Liver (tissue), 9 donors: ENCODE data around the gene RPS10. TPM values are rescaled to one million over a fixed set of nuclear protein-coding genes. Genes with fewer than 3 reads are reported as not detected.
A peak's percentile ranks its signal among the peaks of the same experiment; 100 is the strongest.

Experiments
- DNase-seq: peaks from one replicate; pipeline ENCODE4 v3.0.0-alpha.2; 2017; ENCODE audit warnings: low spot score
- H3K27ac ChIP-seq, 2 donors: one replicate each; pipeline ENCODE4 v1.7.0; 2013; ENCODE audit warnings: inconsistent platforms in 2 of 2, low read length in 2 of 2, control low read depth in 1 of 2, low read depth in 1 of 2, mild to moderate bottlenecking in 1 of 2
- H3K27me3 ChIP-seq, 4 donors: one replicate each; pipeline versions ENCODE4 v1.6.1 to v1.7.0; 2013; ENCODE audit warnings: low read length in 3 of 4, inconsistent platforms in 1 of 4, mild to moderate bottlenecking in 1 of 4, moderate library complexity in 1 of 4; ENCODE audit not compliant: control insufficient read depth in 4 of 4, insufficient read depth in 4 of 4
- H3K36me3 ChIP-seq, 4 donors: one replicate each; pipeline versions ENCODE4 v1.6.1 to v1.7.0; 2013; ENCODE audit warnings: low read length in 3 of 4, mild to moderate bottlenecking in 3 of 4, low read depth in 1 of 4, moderate library complexity in 1 of 4; ENCODE audit not compliant: control insufficient read depth in 4 of 4, insufficient read depth in 3 of 4
- H3K4me1 ChIP-seq, 4 donors: one replicate each; pipeline versions ENCODE4 v1.6.1 to v1.7.0; 2013; ENCODE audit warnings: low read length in 3 of 4, mild to moderate bottlenecking in 3 of 4, moderate library complexity in 1 of 4; ENCODE audit not compliant: control insufficient read depth in 4 of 4, insufficient read depth in 4 of 4
- H3K4me3 ChIP-seq, 3 donors: one replicate each; pipeline versions ENCODE4 v1.6.1 to v1.7.0; 2013; ENCODE audit warnings: low read length in 3 of 3, control low read depth in 1 of 3, low read depth in 1 of 3, mild to moderate bottlenecking in 1 of 3
- H3K9ac ChIP-seq, 2 donors: one replicate each; pipeline ENCODE4 v1.7.0; 2013; ENCODE audit warnings: low read length in 2 of 2, mild to moderate bottlenecking in 2 of 2, moderate library complexity in 2 of 2, control low read depth in 1 of 2, low read depth in 1 of 2
- H3K9me3 ChIP-seq, 4 donors: one replicate each; pipeline versions ENCODE4 v1.6.1 to v1.7.0; 2013; ENCODE audit warnings: low read length in 3 of 4; ENCODE audit not compliant: control insufficient read depth in 4 of 4
- EGR1 ChIP-seq, 2 donors: IDR thresholded peaks; 2 replicates each; pipeline ENCODE4 v1.6.1; 2016 to 2018; ENCODE audit warnings: antibody characterized with exemption in 2 of 2, low read depth in 2 of 2
- FOXA1 ChIP-seq: IDR thresholded peaks from 2 replicates; pipeline ENCODE4 v1.6.1; 2016; ENCODE audit warnings: antibody characterized with exemption
- FOXA2 ChIP-seq: IDR thresholded peaks from 2 replicates; pipeline ENCODE4 v1.6.1; 2016; ENCODE audit warnings: antibody characterized with exemption
- GABPA ChIP-seq, 2 donors: IDR thresholded peaks in 1 of 2; conservative IDR thresholded peaks in 1 of 2; 2 replicates each; pipeline ENCODE4 v1.6.1; 2016; ENCODE audit warnings: antibody characterized with exemption in 2 of 2, mild to moderate bottlenecking in 1 of 2, moderate library complexity in 1 of 2
- HNF4A ChIP-seq, 2 donors: conservative IDR thresholded peaks; 2 replicates each; pipeline ENCODE4 v1.6.1; 2016; ENCODE audit warnings: antibody characterized with exemption in 2 of 2, mild to moderate bottlenecking in 2 of 2
- HNF4G ChIP-seq: IDR thresholded peaks from 2 replicates; pipeline ENCODE4 v1.6.1; 2016; ENCODE audit warnings: antibody characterized with exemption
- JUND ChIP-seq, 2 donors: IDR thresholded peaks; 2 replicates each; pipeline ENCODE4 v1.6.1; 2016; ENCODE audit warnings: antibody characterized with exemption in 2 of 2
- NR2F2 ChIP-seq: IDR thresholded peaks from 2 replicates; pipeline ENCODE4 v1.6.1; 2016; ENCODE audit warnings: antibody characterized with exemption
- RAD21 ChIP-seq, 2 donors: IDR thresholded peaks; 2 replicates each; pipeline ENCODE4 v1.6.1; 2016; ENCODE audit warnings: antibody characterized with exemption in 2 of 2, mild to moderate bottlenecking in 2 of 2
- RXRA ChIP-seq, 2 donors: IDR thresholded peaks; 2 replicates each; pipeline ENCODE4 v1.6.1; 2017 to 2018; ENCODE audit warnings: antibody characterized with exemption in 2 of 2, mild to moderate bottlenecking in 1 of 2
- SP1 ChIP-seq: IDR thresholded peaks from 2 replicates; pipeline ENCODE4 v1.6.1; 2018; ENCODE audit warnings: antibody characterized with exemption, mild to moderate bottlenecking
- TAF1 ChIP-seq: conservative IDR thresholded peaks from 2 replicates; pipeline ENCODE4 v1.6.1; 2016; ENCODE audit warnings: antibody characterized with exemption, mild to moderate bottlenecking
- YY1 ChIP-seq: IDR thresholded peaks from 2 replicates; pipeline ENCODE4 v1.6.1; 2016; ENCODE audit warnings: antibody characterized with exemption, mild to moderate bottlenecking
- WGBS: extraction: QIAGEN DNeasy Blood & Tissue Kit; methylation state at CpG from one replicate; pipeline ENCODE4 v1.1.7; 2013; 5-methylcytosine and 5-hydroxymethylcytosine counted together
- polyA plus RNA-seq, 2 donors: library from polyadenylated mRNA; stranded (reverse) in 1 of 2; unstranded in 1 of 2; fragments of 200-250 nt in 1 of 2; fragments of >200 nt in 1 of 2; fragmentation: Nextera tagmentation in 1 of 2; extraction: Ambion mirVana in 1 of 2; gene quantifications; one replicate each; pipeline versions ENCODE4 v1.2.1 to v1.2.3, GENCODE V29; 2013 to 2015
- total RNA-seq, 2 donors: library from RNA; depleted of rRNA; stranded (reverse); fragments of >200 nt; gene quantifications; one replicate each; pipeline ENCODE4 v1.2.3, GENCODE V29; 2014
- TF ChIP-seq, protein P1 (sequence below): IDR thresholded peaks from 2 replicates; pipeline ENCODE4 v1.6.1; 2016; ENCODE audit warnings: antibody characterized with exemption
- TF ChIP-seq, protein P2 (sequence below): IDR thresholded peaks from 2 replicates; pipeline ENCODE4 v1.6.1; 2016; ENCODE audit warnings: antibody characterized with exemption
- TF ChIP-seq, protein P3 (sequence below): IDR thresholded peaks from 2 replicates; pipeline ENCODE4 v1.6.1; 2016; ENCODE audit warnings: antibody characterized with exemption
- TF ChIP-seq, protein P4 (sequence below): fragments of 150-350 bp; IDR thresholded peaks from 2 replicates; pipeline ENCODE4 v1.5.1; 2017; ENCODE audit warnings: improper control_type of control experiment, low read depth, low read length; ENCODE audit not compliant: missing input control
- TF ChIP-seq, protein P5 (sequence below): IDR thresholded peaks from 2 replicates; pipeline ENCODE4 v1.6.1; 2016; ENCODE audit warnings: antibody characterized with exemption, mild to moderate bottlenecking
- donor health status: healthy.
- donor health status: healthy.
- donor health status: healthy.
- donor health status: healthy.
- donor health status: healthy.

RPS10 gene
- total and polyA plus RNA-seq, 4 donors = 294 to 970 (median 832) TPM

DNA sequence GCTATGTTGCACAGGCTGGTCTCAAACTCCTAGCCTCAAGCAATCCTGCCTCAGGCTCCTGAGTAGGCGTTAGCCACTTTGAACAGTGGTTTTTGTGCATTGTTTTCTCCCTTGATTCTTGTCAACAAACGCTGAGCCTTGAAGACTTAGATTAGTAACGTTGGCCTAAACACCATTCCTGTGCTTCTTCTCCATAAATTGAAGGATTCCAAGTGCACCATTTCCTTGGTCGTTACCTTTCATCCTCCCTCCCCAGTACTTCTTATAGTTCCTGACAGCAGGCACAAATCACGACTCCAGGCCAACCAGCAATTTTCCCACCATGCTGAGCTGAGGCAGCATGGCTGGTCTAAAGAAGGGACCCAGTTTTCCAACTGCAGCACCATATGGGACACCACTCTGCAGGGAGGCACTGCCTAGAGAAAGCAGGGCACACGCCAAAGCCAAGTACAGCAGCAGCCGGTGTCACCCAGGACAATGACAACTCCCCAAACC, 8.9 kb downstream of the RPS10 start:
- no peak for DNase-seq
- H3K27me3 ChIP-seq = no peaks in the 10 kb centered on the region
- no peak for TF ChIP-seq FOXA1
- TF ChIP-seq RXRA (IDR thresholded peaks at IDR 0.05) = no peak
- TF ChIP-seq TAF1 = no peak
- TF ChIP-seq, protein P1, sequence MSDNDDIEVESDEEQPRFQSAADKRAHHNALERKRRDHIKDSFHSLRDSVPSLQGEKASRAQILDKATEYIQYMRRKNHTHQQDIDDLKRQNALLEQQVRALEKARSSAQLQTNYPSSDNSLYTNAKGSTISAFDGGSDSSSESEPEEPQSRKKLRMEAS = no peak
- no peaks in the 10 kb centered on the region for H3K9me3 ChIP-seq
- peaks cover 5 to 30% (median 22%) of the 10 kb centered on the region in 4 donors for H3K4me1 ChIP-seq
- H3K9ac ChIP-seq = no peak overlapping the region
- H3K4me3 ChIP-seq = no peak overlapping the region
- no peak overlapping the region for H3K27ac ChIP-seq
- peaks cover 0 to 43% (median 31%) of the 10 kb centered on the region in 4 donors for H3K36me3 ChIP-seq
- 87% methylated on average over 7 of the region's 7 CpGs for WGBS

DNA sequence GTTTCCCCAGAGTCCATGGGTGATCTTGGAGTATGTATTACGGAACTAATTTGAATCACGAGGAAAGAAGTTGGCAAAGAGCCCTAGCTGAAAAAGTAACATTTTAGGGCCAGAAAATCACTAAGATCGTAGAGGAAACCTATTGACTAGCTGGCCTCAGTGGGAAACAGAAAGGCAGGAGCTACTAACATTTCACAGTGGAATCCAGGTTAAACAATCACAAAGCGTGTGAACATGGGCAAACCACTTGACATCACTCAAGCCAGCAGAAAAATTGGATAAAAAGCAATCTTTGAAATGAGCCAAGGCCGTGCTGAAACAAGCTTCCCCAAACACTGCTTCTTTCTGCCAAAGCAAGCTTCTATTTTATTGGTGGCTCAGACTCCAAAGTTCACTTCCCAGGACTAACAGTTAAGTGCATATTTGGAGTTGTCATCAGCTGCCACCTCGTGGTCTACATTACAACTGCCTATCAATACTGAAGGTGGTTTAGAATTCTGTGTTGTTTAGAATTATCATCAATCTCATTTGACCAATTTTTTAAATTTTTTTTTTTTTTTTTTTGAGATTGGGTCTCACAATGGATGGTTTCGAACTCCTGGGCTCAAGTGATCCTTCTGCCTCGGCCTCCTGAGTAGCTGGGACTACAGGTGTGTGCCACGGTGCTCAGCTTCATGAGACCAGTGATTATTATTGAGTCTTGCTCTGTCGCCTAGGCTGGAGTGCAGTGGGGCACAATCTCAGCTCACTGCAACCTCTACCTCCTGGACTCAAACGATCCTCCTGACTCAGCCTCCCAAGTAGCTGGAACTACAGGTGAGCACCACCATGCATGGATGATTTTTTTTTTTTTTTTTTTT, 10.6 kb downstream of the RPS10 start:
- Histone ChIP-seq H3K27me3 (no peaks in the 10 kb centered on the region), H3K9me3 (no peaks in the 10 kb centered on the region), H3K4me1 (peaks cover 5 to 30% (median 22%) of the 10 kb centered on the region in 4 donors), H3K36me3 (peaks cover 0 to 28% (median 24%) of the 10 kb centered on the region in 4 donors), H3K9ac (peak overlapping the region; percentile 23 to 84), H3K4me3 (no peak overlapping the region), H3K27ac (peak overlapping the region; percentile 83 to 95)
- DNase-seq = peak; percentile 41
- WGBS = 31% methylated on average over 11 of the region's 11 CpGs
- TF ChIP-seq, protein P1 = peak; percentile 89
- TF ChIP-seq JUND (IDR thresholded peaks at IDR 0.05) = peak; percentile 83 to 89
- TF ChIP-seq HNF4G = peak; percentile 95
- TF ChIP-seq SP1 = peak; percentile 93
- peak; percentile 82 to 87 for TF ChIP-seq RXRA (IDR thresholded peaks at IDR 0.05)
- peak; percentile 50 for TF ChIP-seq FOXA2
- peak in 1 of 2 donors; percentile 54 for TF ChIP-seq GABPA (IDR thresholded peaks at IDR 0.05 in 1 of 2, conservative IDR thresholded peaks at IDR 0.05 in 1 of 2)
- TF ChIP-seq RAD21 (IDR thresholded peaks at IDR 0.05) = peak; percentile 97
- TF ChIP-seq, protein P2, sequence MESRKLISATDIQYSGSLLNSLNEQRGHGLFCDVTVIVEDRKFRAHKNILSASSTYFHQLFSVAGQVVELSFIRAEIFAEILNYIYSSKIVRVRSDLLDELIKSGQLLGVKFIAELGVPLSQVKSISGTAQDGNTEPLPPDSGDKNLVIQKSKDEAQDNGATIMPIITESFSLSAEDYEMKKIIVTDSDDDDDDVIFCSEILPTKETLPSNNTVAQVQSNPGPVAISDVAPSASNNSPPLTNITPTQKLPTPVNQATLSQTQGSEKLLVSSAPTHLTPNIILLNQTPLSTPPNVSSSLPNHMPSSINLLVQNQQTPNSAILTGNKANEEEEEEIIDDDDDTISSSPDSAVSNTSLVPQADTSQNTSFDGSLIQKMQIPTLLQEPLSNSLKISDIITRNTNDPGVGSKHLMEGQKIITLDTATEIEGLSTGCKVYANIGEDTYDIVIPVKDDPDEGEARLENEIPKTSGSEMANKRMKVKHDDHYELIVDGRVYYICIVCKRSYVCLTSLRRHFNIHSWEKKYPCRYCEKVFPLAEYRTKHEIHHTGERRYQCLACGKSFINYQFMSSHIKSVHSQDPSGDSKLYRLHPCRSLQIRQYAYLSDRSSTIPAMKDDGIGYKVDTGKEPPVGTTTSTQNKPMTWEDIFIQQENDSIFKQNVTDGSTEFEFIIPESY = peak; percentile 70
- TF ChIP-seq HNF4A (conservative IDR thresholded peaks at IDR 0.05) = peak; percentile 95 to 96
- no peak for TF ChIP-seq TAF1
- TF ChIP-seq EGR1 (IDR thresholded peaks at IDR 0.05; ENCODE audit: low read depth in 2 of 2) = peak in 1 of 2 donors; percentile 33
- TF ChIP-seq NR2F2 = no peak
- TF ChIP-seq YY1 = peak; percentile 84
- TF ChIP-seq, protein P3, sequence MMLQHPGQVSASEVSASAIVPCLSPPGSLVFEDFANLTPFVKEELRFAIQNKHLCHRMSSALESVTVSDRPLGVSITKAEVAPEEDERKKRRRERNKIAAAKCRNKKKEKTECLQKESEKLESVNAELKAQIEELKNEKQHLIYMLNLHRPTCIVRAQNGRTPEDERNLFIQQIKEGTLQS = peak; percentile 76
- TF ChIP-seq, protein P4, sequence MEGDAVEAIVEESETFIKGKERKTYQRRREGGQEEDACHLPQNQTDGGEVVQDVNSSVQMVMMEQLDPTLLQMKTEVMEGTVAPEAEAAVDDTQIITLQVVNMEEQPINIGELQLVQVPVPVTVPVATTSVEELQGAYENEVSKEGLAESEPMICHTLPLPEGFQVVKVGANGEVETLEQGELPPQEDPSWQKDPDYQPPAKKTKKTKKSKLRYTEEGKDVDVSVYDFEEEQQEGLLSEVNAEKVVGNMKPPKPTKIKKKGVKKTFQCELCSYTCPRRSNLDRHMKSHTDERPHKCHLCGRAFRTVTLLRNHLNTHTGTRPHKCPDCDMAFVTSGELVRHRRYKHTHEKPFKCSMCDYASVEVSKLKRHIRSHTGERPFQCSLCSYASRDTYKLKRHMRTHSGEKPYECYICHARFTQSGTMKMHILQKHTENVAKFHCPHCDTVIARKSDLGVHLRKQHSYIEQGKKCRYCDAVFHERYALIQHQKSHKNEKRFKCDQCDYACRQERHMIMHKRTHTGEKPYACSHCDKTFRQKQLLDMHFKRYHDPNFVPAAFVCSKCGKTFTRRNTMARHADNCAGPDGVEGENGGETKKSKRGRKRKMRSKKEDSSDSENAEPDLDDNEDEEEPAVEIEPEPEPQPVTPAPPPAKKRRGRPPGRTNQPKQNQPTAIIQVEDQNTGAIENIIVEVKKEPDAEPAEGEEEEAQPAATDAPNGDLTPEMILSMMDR = peak; percentile 85
- peak; percentile 77 for TF ChIP-seq FOXA1
- TF ChIP-seq, protein P5, sequence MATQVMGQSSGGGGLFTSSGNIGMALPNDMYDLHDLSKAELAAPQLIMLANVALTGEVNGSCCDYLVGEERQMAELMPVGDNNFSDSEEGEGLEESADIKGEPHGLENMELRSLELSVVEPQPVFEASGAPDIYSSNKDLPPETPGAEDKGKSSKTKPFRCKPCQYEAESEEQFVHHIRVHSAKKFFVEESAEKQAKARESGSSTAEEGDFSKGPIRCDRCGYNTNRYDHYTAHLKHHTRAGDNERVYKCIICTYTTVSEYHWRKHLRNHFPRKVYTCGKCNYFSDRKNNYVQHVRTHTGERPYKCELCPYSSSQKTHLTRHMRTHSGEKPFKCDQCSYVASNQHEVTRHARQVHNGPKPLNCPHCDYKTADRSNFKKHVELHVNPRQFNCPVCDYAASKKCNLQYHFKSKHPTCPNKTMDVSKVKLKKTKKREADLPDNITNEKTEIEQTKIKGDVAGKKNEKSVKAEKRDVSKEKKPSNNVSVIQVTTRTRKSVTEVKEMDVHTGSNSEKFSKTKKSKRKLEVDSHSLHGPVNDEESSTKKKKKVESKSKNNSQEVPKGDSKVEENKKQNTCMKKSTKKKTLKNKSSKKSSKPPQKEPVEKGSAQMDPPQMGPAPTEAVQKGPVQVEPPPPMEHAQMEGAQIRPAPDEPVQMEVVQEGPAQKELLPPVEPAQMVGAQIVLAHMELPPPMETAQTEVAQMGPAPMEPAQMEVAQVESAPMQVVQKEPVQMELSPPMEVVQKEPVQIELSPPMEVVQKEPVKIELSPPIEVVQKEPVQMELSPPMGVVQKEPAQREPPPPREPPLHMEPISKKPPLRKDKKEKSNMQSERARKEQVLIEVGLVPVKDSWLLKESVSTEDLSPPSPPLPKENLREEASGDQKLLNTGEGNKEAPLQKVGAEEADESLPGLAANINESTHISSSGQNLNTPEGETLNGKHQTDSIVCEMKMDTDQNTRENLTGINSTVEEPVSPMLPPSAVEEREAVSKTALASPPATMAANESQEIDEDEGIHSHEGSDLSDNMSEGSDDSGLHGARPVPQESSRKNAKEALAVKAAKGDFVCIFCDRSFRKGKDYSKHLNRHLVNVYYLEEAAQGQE = peak; percentile 87
